Smooth muscle cell (in vitro differentiated cells): ENCODE results near the gene KIF26B. TPM values are rescaled to one million over a fixed set of nuclear protein-coding genes. Genes with fewer than 3 reads are reported as not detected.

Experiments used
- DNase-seq: peaks from one replicate; lab custom pipeline; 2025; ENCODE audit not compliant: unreplicated experiment; lab: John Stamatoyannopoulos, UW
- H2AFZ ChIP-seq: fragments of 200-600 bp; sonication (generic); 2 replicates; pipeline ENCODE4 v1.6.0; 2016; ENCODE audit warnings: antibody characterized with exemption, low read depth, mild to moderate bottlenecking
- H3F3A ChIP-seq: fragments of 200-600 bp; sonication (generic); 2 replicates; pipeline ENCODE4 v1.6.0; 2017; ENCODE audit warnings: antibody characterized with exemption, low read depth
- H3K27ac ChIP-seq: fragments of 200-600 bp; sonication (generic); 2 replicates; pipeline ENCODE4 v1.5.1; 2016; ENCODE audit warnings: low read depth, mild to moderate bottlenecking
- H3K27me3 ChIP-seq: fragments of 200-600 bp; sonication (generic); 2 replicates; pipeline ENCODE4 v1.6.1; 2016; ENCODE audit warnings: low read depth, mild to moderate bottlenecking
- H3K36me3 ChIP-seq: fragments of 200-600 bp; sonication (generic); 2 replicates; pipeline ENCODE4 v1.5.1; 2016; ENCODE audit warnings: low read depth
- H3K4me1 ChIP-seq: fragments of 200-600 bp; sonication (generic); 2 replicates; pipeline ENCODE4 v1.5.1; 2016; ENCODE audit warnings: low read depth
- H3K4me2 ChIP-seq: fragments of 200-600 bp; sonication (generic); 2 replicates; pipeline ENCODE4 v1.6.0; 2016; ENCODE audit warnings: mild to moderate bottlenecking
- H3K4me3 ChIP-seq: fragments of 200-600 bp; sonication (generic); 2 replicates; pipeline ENCODE4 v1.5.1; 2016; ENCODE audit warnings: mild to moderate bottlenecking
- H3K79me2 ChIP-seq: fragments of 200-600 bp; sonication (generic); 2 replicates; pipeline ENCODE4 v1.6.0; 2016; ENCODE audit warnings: low read depth, mild to moderate bottlenecking
- H3K9ac ChIP-seq: fragments of 200-600 bp; sonication (generic); 2 replicates; pipeline ENCODE4 v1.6.0; 2016; ENCODE audit warnings: low read depth
- H3K9me3 ChIP-seq: fragments of 200-600 bp; sonication (generic); replicated peaks from 2 replicates; pipeline ENCODE4 v1.5.1; 2016; ENCODE audit warnings: low read depth
- H4K20me1 ChIP-seq: fragments of 200-600 bp; sonication (generic); 2 replicates; pipeline ENCODE4 v1.6.0; 2016; ENCODE audit warnings: low read depth
- WGBS: methylation state at CpG from one replicate; pipeline ENCODE4 v1.1.7; 2016; ENCODE audit warnings: low lambda C conversion rate; 5-methylcytosine and 5-hydroxymethylcytosine counted together
- polyA plus RNA-seq: library from polyadenylated mRNA; unstranded; fragments of >200 nt; fragmentation: Nextera tagmentation; extraction: Ambion mirVana; gene quantifications from 2 replicates; pipeline ENCODE4 v1.2.1, GENCODE V29; 2016
- total RNA-seq: library from RNA; depleted of rRNA; stranded (reverse); fragments of >200 nt; gene quantifications from 2 replicates; pipeline ENCODE4 v1.2.3, GENCODE V29; 2014
- TF ChIP-seq, protein P1 (sequence below): fragments of 200-600 bp; sonication (generic); IDR thresholded peaks from 2 replicates; pipeline ENCODE4 v1.5.1; 2017; ENCODE audit warnings: borderline replicate concordance, mild to moderate bottlenecking, antibody characterized with exemption; ENCODE audit not compliant: insufficient read depth, poor library complexity, severe bottlenecking

Gene KIF26B
- total and polyA plus RNA-seq, 2 experiments from 2014 or later: 24.9 to 43.3 TPM

DNA sequence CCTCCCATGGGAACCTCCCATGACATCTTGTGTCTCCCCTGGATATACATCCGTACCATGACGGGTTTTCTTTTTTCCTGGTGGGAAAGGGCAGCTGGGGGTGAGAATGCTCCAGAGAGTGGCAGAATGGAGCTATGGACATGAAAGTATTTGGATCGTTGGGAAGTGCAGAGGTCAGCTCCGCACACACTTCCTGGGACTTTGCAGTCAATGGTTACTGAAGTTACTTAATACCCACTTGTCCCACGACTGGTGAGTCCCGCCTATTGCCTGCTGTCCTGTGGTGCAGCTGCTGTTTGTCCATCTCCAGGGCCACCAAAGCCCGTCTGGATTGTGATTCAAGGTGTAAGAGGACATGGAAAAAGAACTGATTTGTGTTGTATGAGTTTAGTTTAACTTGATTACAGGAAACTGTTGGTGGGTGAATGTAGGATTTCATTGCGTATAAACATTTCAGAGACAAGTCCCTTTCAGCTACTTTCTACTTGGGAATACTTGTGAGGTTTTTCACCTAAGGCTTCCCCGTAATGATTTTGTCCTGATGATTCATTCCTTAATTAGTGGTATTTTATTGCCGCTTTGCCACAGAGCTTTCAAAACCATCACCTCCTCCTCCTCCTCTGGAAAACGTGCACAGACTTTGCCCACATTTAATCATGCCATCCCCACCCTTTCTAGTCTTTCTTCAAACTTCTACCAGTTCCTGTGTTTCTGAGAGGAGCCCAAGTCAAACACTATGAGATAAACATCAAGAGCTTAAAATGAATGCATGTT lies 308.8 kb downstream of the KIF26B start:
- Histone ChIP-seq H3K36me3 (no peaks in the 10 kb centered on the region), H3K4me1 (peaks cover 3% of the 10 kb centered on the region), H3K79me2 (peaks cover 8% of the 10 kb centered on the region), H3F3A (peaks cover 8% of the 10 kb centered on the region), H4K20me1 (peaks cover 95% of the 10 kb centered on the region), H3K27ac (no peak overlapping the region), H3K9me3 (no peaks in the 10 kb centered on the region), H3K4me2 (no peak overlapping the region), H3K27me3 (no peaks in the 10 kb centered on the region), H2AFZ (no peak overlapping the region), H3K9ac (no peak overlapping the region), H3K4me3 (no peak overlapping the region)
- TF ChIP-seq, protein P1, sequence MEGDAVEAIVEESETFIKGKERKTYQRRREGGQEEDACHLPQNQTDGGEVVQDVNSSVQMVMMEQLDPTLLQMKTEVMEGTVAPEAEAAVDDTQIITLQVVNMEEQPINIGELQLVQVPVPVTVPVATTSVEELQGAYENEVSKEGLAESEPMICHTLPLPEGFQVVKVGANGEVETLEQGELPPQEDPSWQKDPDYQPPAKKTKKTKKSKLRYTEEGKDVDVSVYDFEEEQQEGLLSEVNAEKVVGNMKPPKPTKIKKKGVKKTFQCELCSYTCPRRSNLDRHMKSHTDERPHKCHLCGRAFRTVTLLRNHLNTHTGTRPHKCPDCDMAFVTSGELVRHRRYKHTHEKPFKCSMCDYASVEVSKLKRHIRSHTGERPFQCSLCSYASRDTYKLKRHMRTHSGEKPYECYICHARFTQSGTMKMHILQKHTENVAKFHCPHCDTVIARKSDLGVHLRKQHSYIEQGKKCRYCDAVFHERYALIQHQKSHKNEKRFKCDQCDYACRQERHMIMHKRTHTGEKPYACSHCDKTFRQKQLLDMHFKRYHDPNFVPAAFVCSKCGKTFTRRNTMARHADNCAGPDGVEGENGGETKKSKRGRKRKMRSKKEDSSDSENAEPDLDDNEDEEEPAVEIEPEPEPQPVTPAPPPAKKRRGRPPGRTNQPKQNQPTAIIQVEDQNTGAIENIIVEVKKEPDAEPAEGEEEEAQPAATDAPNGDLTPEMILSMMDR: no peak
- no peak for DNase-seq
- 73% methylated on average over 11 of the region's 11 CpGs for WGBS

DNA sequence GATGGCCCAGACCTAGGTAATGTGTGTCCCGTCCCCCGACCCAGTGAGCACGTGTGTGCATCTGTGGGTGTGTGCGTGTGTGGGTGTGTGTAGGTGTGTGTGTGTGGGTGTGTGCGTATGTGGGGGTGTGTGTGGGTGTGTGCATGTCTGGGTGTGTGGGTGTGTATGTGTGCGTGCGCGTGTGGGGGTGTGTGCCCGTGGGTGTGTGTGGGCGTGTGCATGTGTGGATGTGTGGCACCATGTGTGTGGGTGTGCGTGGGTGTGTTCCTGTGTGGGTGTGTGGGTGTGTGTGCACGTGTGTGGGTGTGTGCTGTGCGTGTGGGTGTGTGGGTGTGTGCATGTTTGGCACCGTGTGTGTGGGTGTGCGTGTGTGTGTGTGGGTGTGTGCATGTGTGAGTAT lies 309.5 kb downstream of the KIF26B start:
- H2AFZ ChIP-seq: no peak overlapping the region
- H3K4me2 ChIP-seq: no peak overlapping the region
- H3K9me3 ChIP-seq: no peaks in the 10 kb centered on the region
- no peaks in the 10 kb centered on the region for H3K27me3 ChIP-seq
- no peak overlapping the region for H3K27ac ChIP-seq
- no peak overlapping the region for H3K9ac ChIP-seq
- H3K4me1 ChIP-seq: peaks cover 3% of the 10 kb centered on the region
- no peak for DNase-seq
- H3K4me3 ChIP-seq: no peak overlapping the region
- peaks cover 8% of the 10 kb centered on the region for H3K79me2 ChIP-seq
- peaks cover 8% of the 10 kb centered on the region for H3F3A ChIP-seq
- peaks cover 94% of the 10 kb centered on the region for H4K20me1 ChIP-seq
- WGBS: 95% methylated on average over 11 of the region's 15 CpGs
- TF ChIP-seq, protein P1: no peak
- H3K36me3 ChIP-seq: no peaks in the 10 kb centered on the region

DNA sequence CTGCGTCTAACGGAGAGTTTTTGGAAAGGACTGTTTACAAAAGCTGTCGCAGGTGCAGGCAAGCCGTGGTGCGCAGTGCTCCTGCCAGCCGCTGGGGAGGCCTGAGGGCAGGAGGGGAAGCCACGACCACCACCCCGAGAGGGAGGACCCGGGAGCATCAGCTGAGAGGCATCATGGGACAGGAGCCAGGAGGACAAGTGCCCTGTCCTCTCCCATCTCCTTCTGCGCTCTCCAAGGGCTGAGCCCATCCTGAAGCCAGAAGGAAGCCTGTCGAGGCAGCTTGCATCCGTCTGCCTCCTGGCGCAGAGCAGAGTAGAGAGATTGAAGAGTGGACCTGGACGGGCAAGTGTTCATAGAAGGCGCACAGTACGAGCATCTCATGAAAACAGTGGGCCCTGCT lies 310.9 kb downstream of the KIF26B start:
- Histone ChIP-seq H3K4me2 (no peak overlapping the region), H3K27me3 (no peaks in the 10 kb centered on the region), H3F3A (peaks cover 5% of the 10 kb centered on the region), H2AFZ (no peak overlapping the region), H3K9ac (no peak overlapping the region), H3K27ac (no peak overlapping the region), H3K4me3 (no peak overlapping the region), H3K9me3 (no peaks in the 10 kb centered on the region), H3K4me1 (peaks cover 3% of the 10 kb centered on the region), H3K36me3 (no peaks in the 10 kb centered on the region), H4K20me1 (peaks cover 87% of the 10 kb centered on the region), H3K79me2 (peaks cover 8% of the 10 kb centered on the region)
- TF ChIP-seq, protein P1: no peak
- DNase-seq: no peak
- 91% methylated on average over 16 of the region's 16 CpGs for WGBS

DNA sequence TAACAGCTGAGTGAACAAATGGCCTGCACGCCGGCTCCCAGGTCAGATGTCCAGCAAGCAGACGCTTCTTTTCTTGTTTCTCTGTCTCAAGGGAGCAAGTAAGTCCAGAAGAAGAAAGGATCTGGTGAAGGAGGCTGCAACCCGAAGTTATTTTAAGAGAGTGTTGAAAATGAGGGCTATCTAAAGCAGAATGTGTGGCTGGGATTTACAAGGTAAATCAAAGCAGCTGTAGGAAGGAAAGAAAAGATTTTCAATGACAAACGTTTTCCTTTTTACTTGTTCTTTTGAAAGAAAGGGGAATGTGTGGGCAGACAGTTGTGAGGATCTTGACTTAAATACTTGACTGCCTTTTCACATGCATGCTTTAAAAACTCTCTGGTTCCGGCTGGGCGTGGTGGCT lies 311.5 kb downstream of the KIF26B start:
- TF ChIP-seq, protein P1: no peak
- peaks cover 3% of the 10 kb centered on the region for H3F3A ChIP-seq
- H3K79me2 ChIP-seq: peaks cover 9% of the 10 kb centered on the region
- no peak overlapping the region for H3K4me2 ChIP-seq
- no peak overlapping the region for H3K4me3 ChIP-seq
- H3K9me3 ChIP-seq: no peaks in the 10 kb centered on the region
- DNase-seq: no peak
- H3K4me1 ChIP-seq: peaks cover 3% of the 10 kb centered on the region
- peaks cover 87% of the 10 kb centered on the region for H4K20me1 ChIP-seq
- H3K9ac ChIP-seq: no peak overlapping the region
- 34% methylated on average over 7 of the region's 7 CpGs for WGBS
- H2AFZ ChIP-seq: no peak overlapping the region
- H3K27ac ChIP-seq: peak overlapping the region; percentile 42
- H3K27me3 ChIP-seq: no peaks in the 10 kb centered on the region
- H3K36me3 ChIP-seq: no peaks in the 10 kb centered on the region
